Kidney (tissue), 14 donors: Measurements from ENCODE around the gene ALDH3A1. TPM values are rescaled to one million over a fixed set of nuclear protein-coding genes. Genes with fewer than 3 reads are reported as not detected.

Source experiments
- DNase-seq, 5 donors: peaks; one replicate each; pipeline ENCODE4 v3.0.0-alpha.2; 2013 to 2020
- FAIRE-seq: peaks from 2 replicates; lab custom pipeline; 2012; peaks lifted over from hg19 to GRCh38; lab: Jason Lieb, UNC
- H3K27ac ChIP-seq, 2 donors: one replicate each; pipeline ENCODE4 v1.7.0; 2013; ENCODE audit warnings: low read depth in 2 of 2, low read length in 2 of 2, inconsistent platforms in 1 of 2
- H3K27me3 ChIP-seq: one replicate; pipeline ENCODE4 v1.7.1; 2013; ENCODE audit warnings: low read length, inconsistent platforms; ENCODE audit not compliant: control insufficient read depth, insufficient read depth
- H3K36me3 ChIP-seq, 3 donors: one replicate each; pipeline versions ENCODE4 v1.7.0 to v1.7.1; 2013; ENCODE audit warnings: low read length in 3 of 3, control low read depth in 1 of 3, inconsistent platforms in 1 of 3; ENCODE audit not compliant: insufficient read depth in 3 of 3, control insufficient read depth in 2 of 3
- H3K4me1 ChIP-seq, 3 donors: one replicate each; pipeline versions ENCODE4 v1.7.0 to v1.7.1; 2013; ENCODE audit warnings: low read length in 3 of 3, inconsistent platforms in 1 of 3, low read depth in 1 of 3; ENCODE audit not compliant: control insufficient read depth in 2 of 3, insufficient read depth in 2 of 3
- H3K4me3 ChIP-seq, 3 donors: one replicate each; pipeline versions ENCODE4 v1.7.0 to v1.8.1; 2013; ENCODE audit warnings: low read length in 3 of 3, control low read depth in 1 of 3, inconsistent platforms in 1 of 3
- H3K9ac ChIP-seq, 3 donors: one replicate each; pipeline versions ENCODE4 v1.7.0 to v1.7.1; 2013; ENCODE audit warnings: low read length in 3 of 3, control low read depth in 1 of 3, inconsistent platforms in 1 of 3
- H3K9me3 ChIP-seq, 3 donors: one replicate each; pipeline versions ENCODE4 v1.7.0 to v1.7.1; 2013; ENCODE audit warnings: low read length in 3 of 3, control low read depth in 1 of 3, inconsistent platforms in 1 of 3; ENCODE audit not compliant: control insufficient read depth in 2 of 3, insufficient read depth in 1 of 3
- CTCF ChIP-seq: IDR thresholded peaks from 3 replicates; pipeline ENCODE4 v1.5.1; 2012; ENCODE audit warnings: mild to moderate bottlenecking, moderate library complexity, borderline replicate concordance; ENCODE audit not compliant: insufficient read depth; ENCODE audit errors: extremely low read depth
- intact Hi-C: fragments of 100-400 bp; cut with DNase I; formaldehyde crosslinking; loops from one replicate; pipeline ENCODE4 v1.11.1; 2022
- polyA plus RNA-seq: library from polyadenylated mRNA; stranded (reverse); fragments of 350-450 nt; fragmentation: Illumina TruSeq; extraction: RNeasy Lipid Tissue Mini Kit (QIAGEN cat#74804); gene quantifications from one replicate; pipeline ENCODE4 v1.2.3, GENCODE V29; 2014; ENCODE audit warnings: low read depth, low replicate concordance; ENCODE audit not compliant: insufficient read depth
- total RNA-seq: library from RNA; stranded (reverse); fragmentation: NEBNext Ultra II Directional; extraction: Animal tissue kit (Norgen Biotek cat#: 25700); gene quantifications from one replicate; pipeline ENCODE4 v1.2.1, GENCODE V29; 2021
- donor health status: control.
- donor health status: control.
- donor health status: control.
- donor health status: control.
- donor health status: control.
- donor health status: DM: yes; HTN: yes; CAD: no.
- donor health status: Normal renal cell carcinoma (clear cell type).

The ALDH3A1 gene
- total and polyA plus RNA-seq, 2 donors from 2014 or later: 0.75 to 1.4 TPM

GRCh38 chr17:19757536-19758180 is 9.6 kb upstream of the ALDH3A1 start:
- no peak for TF ChIP-seq CTCF
- intact Hi-C loops: no loop called here
- Histone ChIP-seq H3K4me1 (peaks cover 0 to 12% (median 4%) of the 10 kb centered on the region in 3 donors), H3K9ac (no peak overlapping the region), H3K36me3 (no peaks in the 10 kb centered on the region), H3K4me3 (no peak overlapping the region), H3K9me3 (no peaks in the 10 kb centered on the region), H3K27ac (no peak overlapping the region), H3K27me3 (no peaks in the 10 kb centered on the region)
- DNase-seq (peak in 1 of 5 donors; percentile 68), FAIRE-seq (no peak)

- peaks cover 0 to 15% (median 7%) of the 10 kb centered on the region in 3 donors for H3K4me1 ChIP-seq
- no peak overlapping the region for H3K4me3 ChIP-seq
- no peak for TF ChIP-seq CTCF
- H3K36me3 ChIP-seq: no peaks in the 10 kb centered on the region
- no peak overlapping the region for H3K27ac ChIP-seq
- no peaks in the 10 kb centered on the region for H3K9me3 ChIP-seq
- intact Hi-C loops: no loop called here
- DNase-seq: no peak
- no peaks in the 10 kb centered on the region for H3K27me3 ChIP-seq
- FAIRE-seq: no peak
- H3K9ac ChIP-seq: no peak overlapping the region
Measured at GRCh38 chr17:19756546-19756945, 8.4 kb upstream of the ALDH3A1 start.

GRCh38 chr17:19755821-19756510 is 7.9 kb upstream of the ALDH3A1 start:
- Histone ChIP-seq H3K9ac (no peak overlapping the region), H3K36me3 (no peaks in the 10 kb centered on the region), H3K4me3 (no peak overlapping the region), H3K27me3 (no peaks in the 10 kb centered on the region), H3K4me1 (peaks cover 0 to 15% (median 7%) of the 10 kb centered on the region in 3 donors), H3K9me3 (no peaks in the 10 kb centered on the region), H3K27ac (no peak overlapping the region)
- DNase-seq (peak in 1 of 5 donors; percentile 30), FAIRE-seq (no peak)
- intact Hi-C loops: no loop called here
- no peak for TF ChIP-seq CTCF
